NCI-H187 treated with DMSO at 0.1 percent for 48 hours (cell line): ENCODE measurements around the gene MAEA.
"Not testable (repeated sequence)": the region's sequence is repeated elsewhere in the genome, so short reads cannot be mapped to it uniquely, and the experiment has no call there.

Experiments
- DNase-seq: peaks from one replicate; lab custom pipeline; 2025; lab: John Stamatoyannopoulos, UW

Gene MAEA

DNA sequence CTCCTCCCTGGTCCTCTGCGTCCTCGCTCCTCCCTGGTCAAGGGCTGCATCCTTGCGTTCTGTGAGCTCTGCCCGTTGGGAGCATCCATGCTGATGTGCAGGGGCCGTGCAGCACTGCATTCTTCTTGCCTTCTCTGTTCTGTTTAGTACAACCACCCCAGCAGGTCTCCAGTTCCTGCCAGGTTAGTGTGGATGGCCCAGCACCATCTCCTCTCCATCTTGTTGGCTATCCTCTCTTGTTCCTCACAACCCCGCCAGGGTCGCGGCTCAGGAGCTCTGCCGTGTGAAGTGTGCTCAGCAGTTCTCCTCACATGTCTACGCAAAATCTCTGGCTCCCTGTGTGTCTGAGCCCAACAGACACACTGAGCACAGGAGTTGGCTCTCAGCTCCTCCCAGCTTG is 10.4 kb upstream of the MAEA start:
- DNase-seq = no peak

DNA sequence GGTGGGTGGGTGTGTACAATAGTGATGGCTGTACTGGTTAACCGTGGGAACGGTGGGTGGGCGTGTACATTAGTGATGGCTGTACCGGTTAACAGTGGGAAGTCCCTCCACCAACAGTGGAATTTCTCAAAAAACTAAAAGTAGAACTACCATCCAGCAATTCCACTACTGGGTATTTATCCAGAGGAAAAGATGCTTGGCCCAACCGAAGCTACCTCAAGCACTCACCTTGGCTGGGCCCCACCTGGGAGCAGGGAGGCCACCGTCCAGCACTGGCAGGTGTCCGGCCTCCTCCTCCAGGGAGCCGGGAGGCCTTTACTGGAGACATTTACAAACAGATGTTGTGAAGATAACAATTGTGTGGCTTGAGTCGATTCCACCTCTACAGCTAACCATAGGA is 6.0 kb upstream of the MAEA start:
- no peak for DNase-seq

DNA sequence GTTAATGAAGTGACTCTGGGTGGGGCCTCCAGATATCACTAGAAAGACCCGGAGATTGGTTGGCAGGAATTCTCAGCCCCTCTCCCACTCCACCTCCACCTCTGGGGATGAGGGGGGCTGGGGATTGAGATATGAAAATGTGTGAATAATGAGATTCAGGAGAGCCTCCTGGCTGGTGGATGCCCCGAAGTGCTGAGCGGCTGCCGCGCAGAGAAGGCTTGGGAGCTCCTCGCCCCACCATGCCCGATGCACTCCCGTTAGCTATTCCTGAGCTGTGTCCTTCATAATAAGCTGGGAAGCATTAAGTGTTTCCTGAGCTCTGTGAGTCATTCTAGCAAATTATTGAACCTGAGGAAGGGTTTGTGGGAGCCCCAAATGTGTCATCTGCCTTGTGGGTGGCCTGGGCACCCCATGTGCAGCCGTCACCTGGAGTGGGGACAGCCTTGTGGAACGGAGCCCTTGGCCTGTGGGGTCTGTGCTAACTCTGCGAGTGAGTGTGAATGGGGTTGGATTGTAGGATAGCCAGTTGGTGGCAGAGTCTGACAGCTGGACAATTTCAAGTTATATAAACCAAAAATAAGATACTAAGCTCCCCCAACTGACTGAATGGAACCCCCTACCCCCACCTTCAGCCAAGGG is 4.4 kb upstream of the MAEA start:
- no peak for DNase-seq

DNA sequence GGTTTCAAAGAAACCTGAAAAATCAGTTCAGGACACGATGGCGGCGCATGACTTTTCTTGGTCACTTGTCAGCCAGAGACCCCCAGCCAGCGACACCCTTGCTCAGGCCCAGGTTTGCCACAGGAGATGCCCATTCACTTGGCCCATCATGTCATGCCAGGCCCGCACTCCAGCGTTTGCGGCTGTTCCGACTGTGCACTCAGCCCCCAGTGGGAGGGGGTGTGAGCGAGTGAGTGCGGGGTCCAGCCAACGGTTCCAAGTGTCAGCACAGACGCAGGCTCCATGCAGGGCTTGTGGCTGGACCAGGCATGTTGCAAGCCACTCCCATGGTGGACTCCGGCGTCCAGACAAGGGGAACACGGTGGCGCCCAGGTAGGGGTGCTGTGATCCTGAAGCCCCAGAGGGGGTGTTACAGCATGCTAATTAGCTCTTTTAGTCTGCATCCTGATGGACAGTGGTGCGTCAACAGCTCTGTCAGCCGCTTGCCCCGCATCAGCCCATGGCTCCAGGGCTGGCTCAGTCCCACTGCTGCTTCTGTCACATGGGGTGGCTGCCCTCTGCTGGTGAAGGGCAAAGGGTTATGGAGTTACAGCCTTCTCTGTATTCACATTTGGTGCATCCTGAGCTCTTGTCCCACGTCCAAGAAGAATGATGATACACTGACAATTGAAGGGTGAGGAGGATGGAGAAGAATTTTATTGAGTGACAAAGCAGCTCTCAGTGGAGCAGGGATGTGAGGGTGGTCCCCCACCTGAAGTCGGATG is 3.7 kb upstream of the MAEA start:
- DNase-seq = no peak

DNA sequence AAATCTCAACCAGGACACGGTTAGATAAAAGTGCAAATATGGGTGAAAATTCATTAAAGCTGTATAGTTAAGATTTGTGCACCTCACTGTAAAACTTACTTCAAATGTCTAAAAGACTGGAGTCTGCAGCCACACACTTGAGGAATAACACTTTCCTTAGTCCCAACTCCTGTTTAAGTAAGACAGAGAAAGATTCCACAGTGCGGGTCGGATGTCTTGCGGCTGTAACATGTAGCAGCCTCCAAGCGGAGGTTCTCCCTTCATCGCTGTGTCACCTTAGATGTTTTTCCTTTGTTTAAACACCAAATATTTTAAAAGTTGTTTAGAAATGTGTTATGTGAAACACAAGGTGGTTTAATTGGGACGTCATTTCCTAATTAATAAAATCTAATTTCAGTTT is 905 bp upstream of the MAEA start:
- DNase-seq = no peak

DNA sequence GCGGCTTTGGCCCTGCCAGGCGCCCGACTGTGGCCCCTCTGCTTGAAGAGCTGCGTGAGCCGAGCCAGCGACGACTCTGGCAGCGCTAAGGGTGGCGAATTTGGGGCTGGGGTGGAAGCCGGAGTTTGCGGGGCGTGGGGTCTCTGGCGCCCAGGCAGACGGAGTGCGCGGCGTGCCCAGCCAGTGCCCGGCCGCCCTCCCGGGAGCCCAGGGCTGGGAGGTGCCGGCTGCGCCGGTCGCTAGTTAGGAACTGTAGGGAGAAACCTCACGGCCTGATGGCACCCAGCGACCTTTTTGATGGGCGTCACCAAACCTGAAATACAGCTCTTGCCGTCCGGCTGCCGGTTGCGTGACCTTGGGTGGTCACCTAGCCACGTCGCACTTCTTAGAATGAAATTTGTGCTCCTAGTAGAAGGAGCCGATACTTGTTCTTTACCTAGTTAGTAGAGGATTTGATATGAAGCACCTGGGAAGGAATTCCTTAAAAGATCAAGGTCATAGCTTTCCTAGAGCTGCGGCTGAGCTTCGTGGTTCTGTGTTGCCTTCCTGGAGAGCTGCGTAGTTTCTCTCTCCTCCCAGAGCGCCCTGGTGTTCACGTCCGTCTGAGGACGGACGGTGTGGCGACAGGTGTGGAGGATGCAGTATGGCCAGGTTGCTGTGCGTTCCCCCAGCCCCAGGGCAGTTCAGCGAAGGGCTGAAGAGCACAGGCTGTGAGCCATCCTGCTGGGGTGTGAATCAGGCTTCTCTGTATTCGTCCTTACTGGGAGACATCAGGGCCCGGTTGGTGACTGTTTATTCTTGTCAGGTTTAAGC is 680 bp downstream of the MAEA start:
- no peak for DNase-seq

DNA sequence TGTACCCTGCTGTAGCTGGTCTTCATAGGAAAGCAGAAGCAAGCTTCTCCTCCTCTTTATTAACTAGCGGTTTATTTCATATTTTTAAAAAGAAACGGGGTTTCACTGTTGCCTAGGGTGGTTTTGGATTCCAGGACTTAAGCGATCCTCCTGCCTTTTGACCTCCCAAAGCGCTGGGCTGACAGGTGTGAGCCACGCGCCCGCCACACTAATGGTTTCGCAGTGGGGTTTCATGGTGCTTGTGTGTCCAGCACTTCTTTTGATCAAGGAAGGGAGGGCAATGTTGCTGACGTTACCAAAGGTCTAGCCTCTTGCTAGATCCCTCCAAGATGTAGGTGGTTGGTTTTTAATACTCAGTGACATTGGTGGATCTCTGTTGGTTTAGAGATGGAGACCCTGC is 1.4 kb downstream of the MAEA start:
- DNase-seq = no peak

DNA sequence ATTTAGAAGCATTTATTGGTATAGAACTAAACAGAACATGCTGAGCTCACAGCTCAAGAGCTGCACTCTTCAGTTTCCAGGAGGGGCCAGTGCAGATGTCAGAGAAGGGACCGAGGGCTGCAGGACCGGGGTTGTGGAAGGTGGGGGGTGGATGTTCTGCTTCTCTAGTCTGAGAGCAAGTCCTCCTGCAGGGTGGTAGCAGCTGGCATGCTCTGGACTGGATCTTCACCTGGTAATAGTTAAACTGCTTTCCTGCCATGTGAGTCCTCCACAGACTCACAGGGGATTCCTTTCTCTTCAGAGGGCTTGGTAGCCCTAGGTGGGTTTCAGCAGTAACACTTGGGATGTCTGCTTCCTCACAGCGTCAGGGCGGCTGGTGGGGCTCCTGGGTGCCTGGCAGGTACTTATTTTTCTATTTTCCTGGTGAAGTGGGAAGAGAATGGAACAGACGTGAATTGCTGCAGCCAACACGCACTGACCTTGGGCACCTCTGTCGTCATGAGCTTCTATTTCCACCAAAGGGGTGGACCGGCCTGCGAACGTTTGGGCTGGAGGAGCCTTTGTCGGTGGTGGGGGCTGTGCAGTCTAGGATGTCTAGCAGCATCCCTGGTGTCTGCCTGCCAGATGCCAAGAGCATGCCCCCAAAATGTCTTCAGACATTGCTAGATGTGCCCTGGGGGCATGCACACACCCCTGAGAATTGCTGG is 2.5 kb downstream of the MAEA start:
- DNase-seq = no peak

DNA sequence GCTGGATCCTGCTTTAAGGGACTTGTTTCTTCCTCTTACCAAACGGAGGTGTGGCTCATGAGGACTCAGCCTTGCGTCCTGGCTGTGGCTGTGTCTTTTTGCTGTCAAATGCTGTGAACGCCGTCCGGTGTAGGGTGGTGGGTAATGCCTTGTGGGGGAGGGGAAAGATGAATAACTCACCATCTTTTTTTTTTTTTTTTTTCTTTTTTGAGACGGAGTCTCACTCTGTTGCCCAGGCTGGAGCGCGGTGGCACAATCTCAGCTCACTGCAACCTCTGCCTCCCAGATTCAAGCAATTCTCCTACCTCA is 3.0 kb downstream of the MAEA start:
- DNase-seq = not testable (repeated sequence)

DNA sequence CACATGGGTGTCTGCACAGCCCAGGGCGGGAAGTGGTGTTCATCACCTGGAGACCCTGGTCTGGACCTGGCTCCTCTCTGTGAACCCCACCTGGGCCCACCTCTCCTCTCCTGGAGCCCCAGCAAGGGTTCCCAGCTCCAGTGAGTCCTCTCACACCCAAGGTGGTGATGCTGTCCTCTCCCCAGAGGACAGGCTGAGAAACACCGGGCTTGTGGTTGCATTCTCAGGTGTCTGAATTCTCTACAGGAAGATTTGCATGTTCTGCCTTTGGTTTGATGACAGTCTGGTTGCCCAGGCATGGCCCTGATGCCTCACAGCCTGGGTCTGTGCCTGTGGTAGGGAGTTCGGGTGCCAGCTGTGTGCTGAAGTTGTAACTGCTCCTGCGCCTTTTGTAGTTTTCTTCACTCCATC is 3.8 kb downstream of the MAEA start:
- DNase-seq = no peak

DNA sequence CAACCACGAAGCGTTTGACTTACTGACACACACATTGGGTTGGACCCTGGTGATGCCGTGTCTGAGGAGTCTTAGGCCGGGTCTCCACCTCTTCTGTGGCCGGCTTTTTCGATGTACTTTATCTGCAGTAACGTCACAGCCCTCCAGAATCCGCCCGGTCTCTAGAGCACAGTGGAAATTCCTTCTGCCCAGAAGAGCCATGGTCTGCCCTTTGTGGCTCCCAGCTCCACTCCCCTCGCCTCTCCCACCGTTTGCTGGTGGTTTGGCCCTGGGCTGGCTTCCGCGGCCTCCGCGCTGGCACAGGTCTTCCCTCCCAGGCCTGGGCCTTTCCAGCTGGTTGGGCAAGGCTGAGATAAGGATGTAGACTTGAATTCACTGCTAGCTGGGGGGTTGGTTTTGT is 4.3 kb downstream of the MAEA start:
- DNase-seq = no peak

DNA sequence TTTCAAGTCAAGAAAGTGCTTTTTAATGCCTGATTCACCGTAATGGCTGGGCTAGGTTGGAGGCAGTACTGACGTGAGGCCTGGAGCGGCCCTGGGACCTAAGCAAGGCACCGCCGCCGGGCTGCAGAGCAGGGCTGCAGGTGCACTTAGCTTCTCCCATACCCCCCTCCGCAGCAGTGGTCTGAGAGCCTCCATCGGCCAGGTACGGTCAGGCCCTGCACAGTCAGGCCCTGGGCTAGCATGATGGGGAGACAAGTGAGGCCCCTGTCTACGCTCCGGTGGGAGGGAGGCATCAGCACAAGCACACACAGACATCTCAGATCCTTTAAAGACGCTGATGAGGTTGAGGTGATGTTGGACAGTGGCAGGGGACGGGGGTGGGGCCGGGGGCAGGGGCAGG is 4.7 kb downstream of the MAEA start:
- no peak for DNase-seq

DNA sequence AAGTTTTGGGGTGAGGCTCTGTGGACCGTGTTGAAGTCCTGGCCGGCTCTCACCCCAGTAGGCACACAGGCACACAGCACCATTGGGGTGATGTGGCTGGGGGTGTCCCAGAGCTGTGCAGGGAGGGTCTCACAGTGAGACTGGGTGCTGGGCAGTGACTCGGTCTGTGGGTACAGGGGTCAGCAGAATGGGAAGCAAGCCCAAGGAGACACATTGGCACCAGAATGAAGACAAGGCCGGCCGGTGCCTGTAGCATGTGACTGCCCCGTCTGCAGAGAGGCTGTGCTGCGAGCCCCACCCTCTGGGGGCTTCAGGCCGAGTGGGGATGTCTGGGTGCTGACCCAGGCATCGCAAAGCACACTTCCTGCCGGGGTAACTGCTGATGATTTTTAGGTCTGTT is 5.2 kb downstream of the MAEA start:
- no peak for DNase-seq

DNA sequence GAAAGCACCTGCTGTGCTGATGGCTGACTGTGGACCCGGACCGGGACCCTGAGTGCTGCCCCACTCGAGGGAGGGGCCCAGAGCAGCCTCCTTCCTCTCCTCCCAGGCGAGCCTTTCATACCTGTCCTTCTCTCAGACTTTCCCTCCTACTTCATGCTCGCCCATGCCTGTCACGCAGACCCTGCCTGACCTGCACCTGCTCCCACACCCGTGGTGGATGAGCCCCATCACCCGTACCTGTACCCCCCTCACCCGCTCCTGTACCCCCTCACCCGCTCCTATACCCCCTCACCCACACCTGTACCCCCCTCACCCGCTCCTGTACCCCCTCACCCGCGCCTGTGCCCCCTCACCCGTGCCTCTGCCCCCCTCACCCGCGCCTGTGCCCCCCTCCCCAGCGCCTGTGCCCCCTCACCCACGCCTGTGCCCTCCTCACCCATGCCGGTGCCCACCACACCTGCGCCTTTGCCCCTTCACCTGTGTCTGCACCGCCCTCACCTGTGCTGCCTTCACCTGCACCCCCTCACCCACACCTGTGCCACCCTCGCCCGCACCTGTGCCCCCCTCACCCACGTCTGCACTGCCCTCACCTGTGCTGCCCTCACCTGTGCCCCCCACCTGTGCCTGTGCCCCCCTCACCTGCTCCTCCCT is 5.8 kb downstream of the MAEA start:
- no peak for DNase-seq

DNA sequence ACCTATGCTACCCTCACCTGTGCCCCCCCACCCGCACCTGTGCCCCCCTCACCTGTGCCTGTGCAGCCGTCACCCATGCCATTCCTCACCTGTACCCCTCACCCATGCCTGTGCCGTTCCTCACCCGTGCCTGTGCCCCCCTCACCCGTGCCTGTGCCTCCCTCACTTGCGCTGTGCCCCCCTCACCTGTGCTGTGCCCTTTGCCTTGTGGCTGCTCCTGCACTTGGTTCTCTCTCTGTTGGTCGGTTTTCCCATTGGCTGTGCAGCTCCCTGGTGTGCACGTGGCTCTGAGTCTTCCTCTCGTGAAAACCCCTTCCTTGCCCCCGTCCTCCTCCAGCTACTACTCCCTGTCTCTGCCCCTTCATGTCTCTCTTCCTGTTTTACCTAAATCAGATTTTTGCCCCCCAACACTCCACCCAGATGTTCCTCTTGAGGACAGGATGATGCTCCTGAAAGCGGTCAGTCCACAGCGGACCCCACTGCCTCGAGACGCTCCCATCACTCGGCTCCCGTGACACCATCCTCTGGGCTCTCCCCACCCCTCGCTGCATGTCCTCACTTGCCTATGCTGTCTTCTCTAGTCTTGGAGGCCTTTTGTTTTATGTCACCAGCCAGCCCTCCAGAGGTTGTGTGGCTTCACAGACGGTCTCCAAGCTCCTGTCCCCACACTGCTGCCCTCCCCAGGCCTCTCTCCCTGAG is 6.8 kb downstream of the MAEA start:
- no peak for DNase-seq

DNA sequence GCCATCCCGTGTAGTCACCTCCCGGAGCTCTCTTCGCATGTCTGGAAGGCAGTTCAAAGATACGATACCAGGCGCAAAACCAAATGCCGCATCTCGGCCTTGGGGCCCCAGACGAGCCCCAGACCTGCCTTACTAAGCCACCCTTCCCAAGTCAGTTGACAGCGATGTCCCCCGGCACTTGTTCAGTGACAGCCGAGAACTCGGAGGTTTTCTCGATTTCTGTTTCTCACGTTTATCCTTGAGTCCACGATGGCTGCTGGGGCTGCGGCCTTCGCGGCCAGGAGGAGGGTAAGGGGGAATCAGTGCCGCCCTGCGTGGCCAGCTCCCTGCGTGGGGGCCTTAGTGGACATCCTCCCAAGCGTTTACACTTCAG is 7.3 kb downstream of the MAEA start:
- no peak for DNase-seq

DNA sequence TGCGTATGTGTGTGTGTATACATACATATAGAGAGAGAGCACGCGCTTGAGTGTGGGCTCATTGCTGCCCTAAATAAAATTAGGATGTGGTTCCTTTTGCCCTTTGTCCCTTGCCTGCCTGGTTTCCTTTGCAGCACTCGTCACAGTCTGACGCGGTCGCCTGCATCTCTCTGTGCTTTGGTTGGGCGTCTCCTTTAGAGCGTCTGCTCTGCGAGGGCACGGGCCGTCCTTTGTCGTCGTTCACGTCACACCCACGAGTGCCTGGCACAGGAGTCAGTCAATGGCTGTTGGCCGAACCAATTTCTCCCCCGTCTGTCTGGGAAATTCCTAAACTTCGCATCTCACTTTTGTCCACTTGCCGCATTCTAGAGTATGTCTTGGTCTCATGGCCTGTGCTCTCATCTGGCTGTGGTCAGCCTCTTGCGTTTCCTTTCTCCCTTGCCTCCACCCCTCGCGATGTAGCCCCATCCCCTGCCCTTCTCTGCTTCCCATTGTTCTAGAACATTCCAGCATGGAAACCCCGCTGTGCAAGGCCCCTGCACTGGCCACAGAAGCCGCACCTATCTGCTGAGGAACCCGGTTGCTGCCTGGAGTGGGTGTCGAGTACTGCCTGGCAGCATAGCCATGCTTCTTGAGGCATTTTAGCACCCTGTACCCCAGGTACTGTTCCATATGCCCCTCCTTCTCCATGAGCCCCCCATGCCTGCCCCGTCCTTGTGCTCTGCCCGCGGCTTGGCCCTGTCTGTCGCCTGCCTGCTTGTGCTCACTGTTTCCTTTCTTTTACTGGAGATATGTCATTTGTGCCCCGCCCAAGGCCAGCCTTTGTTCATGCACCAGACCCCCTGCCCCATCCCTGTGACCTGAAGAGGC is 8.0 kb downstream of the MAEA start:
- DNase-seq = no peak

DNA sequence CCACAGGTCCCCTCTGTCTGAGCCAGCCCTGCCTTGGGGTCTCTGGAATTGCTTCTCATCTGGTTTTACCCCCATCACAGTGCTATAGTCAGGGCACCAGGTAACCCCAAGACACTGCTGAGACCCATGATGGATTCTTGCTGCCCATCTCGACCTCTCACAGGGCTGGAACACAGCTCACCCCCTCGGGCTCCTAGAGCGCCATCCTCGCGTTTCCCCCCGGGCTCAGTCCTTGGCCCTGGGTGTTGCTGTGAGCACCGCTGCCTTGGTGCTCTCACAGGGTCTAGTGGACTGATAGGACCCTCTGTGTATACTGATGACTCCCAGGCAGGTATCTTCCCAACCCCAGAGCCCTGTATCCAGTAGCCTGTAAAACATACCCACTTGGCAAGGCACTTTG is 8.8 kb downstream of the MAEA start:
- no peak for DNase-seq

DNA sequence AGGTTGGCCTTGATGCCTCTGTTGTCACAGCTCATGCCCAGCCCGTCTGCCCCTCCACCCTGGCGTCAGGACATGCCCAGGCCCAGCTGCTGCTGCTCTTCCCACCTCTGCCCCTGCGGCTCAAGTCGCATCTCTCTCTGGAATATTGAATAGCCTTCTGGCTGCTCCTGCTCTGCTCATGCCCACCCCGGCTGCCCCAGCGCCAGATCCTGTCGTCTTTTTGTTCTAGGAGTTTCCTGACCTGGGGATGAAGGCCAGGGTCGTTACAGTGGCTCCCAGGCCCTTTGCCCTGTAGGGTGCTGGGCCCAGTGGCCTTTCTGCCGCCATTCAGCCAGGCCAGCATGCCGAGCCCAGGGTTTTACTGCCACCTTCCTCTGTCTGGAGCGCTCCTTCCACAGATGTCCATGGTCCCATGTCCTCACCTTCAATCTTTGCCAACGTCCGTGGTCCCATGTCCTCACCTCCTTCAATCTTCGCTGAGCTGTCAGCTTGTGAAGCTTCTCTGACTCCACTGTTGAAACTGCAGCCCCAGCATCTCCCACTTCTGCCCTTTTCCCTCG is 9.7 kb downstream of the MAEA start:
- DNase-seq = no peak
